Sigmoid colon (tissue), 4 donors: Measurements from ENCODE around the gene SETBP1.

Source experiments
- CTCF ChIP-seq, 4 experiments: fragments of 450-650 bp in 3 of 4; fragments of 200-600 bp in 1 of 4; IDR thresholded peaks; one replicate each; pipeline ENCODE4 v1.5.1; 2016 to 2019; ENCODE audit warnings: antibody characterized with exemption in 4 of 4, mild to moderate bottlenecking in 3 of 4, moderate library complexity in 2 of 4
- POLR2AphosphoS5 ChIP-seq, 4 donors: sonication (generic); formaldehyde crosslinking; IDR thresholded peaks; one replicate each; pipeline ENCODE4 v1.6.1; 2017; ENCODE audit warnings: antibody characterized with exemption in 4 of 4

- TF ChIP-seq POLR2AphosphoS5 (IDR thresholded peaks at IDR 0.05) = peak in 2 of 4 donors; percentile 5 to 35
- no peak for TF ChIP-seq CTCF (IDR thresholded peaks at IDR 0.05)
Measured at GRCh38 chr18:44791520-44791919, 110.8 kb downstream of the SETBP1 start.
